AG04450 (cell line): ENCODE measurements around the gene CASR. TPM values are rescaled to one million over a fixed set of nuclear protein-coding genes. Genes with fewer than 3 reads are reported as not detected.

ENCODE experiments used
- CTCF ChIA-PET: fragments of 300-600, 350-600 bp; formaldehyde crosslinking; extraction: SDS; loops from one replicate; lab custom pipeline; 2022; ENCODE audit warnings: antibody characterized with exemption, inconsistent platforms; lab: Charles Lee
- POLR2A ChIA-PET: fragments of 350-600 bp; formaldehyde crosslinking; extraction: SDS; loops from one replicate; lab custom pipeline; 2021; ENCODE audit warnings: antibody characterized with exemption, inconsistent platforms; lab: Yijun Ruan, JAX
- DNase-seq: peaks from one replicate; pipeline ENCODE4 v3.0.0-alpha.2; 2011; ENCODE audit warnings: low read depth, low spot score
- H3K27ac ChIP-seq: one replicate; pipeline ENCODE4 v1.5.1; 2012; ENCODE audit warnings: low read depth, low read length, control low read depth
- H3K27me3 ChIP-seq: one replicate; pipeline ENCODE4 v1.6.0; 2012; ENCODE audit warnings: low read length; ENCODE audit not compliant: control insufficient read depth, insufficient read depth
- H3K4me3 ChIP-seq: 2 replicates; pipeline ENCODE4 v1.5.1; 2011; ENCODE audit warnings: mild to moderate bottlenecking, low read depth, low read length, control low read depth
- H3K9me3 ChIP-seq: 2 replicates; pipeline ENCODE4 v1.5.1; 2012; ENCODE audit warnings: low read length; ENCODE audit not compliant: control insufficient read depth, insufficient read depth
- polyA plus RNA-seq: library from polyadenylated mRNA; depleted of rRNA; stranded (reverse); fragments of >200 nt; gene quantifications from 2 replicates; pipeline ENCODE4 v1.2.3, GENCODE V29; 2011
- TF ChIP-seq, protein P1 (sequence below): IDR thresholded peaks from 2 replicates; pipeline ENCODE4 v1.5.1; 2011; ENCODE audit warnings: low read depth, low read length, control low read depth, inconsistent platforms

The CASR gene
- polyA plus RNA-seq, 1 experiment, result not detected

DNA sequence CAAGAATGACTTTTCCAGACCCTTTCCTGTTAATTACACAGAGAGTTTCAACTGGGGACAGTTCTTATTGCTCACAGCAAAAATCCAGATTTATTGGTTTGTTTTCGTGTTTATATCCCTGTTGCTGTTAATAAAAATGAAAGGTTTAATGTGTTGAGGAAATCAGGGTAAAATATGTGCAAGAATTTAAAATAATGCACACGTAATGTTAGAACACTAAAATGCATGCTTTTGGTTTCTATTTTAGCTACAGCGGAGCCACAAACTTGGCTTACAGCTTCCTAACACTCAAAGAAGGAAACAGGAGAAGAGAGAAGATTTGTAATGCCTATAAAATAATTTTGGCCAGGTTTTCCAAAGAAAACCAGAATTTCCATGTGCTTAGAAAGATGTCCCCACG lies 62.7 kb downstream of the CASR start:
- ChIA-PET POLR2A (no interaction called here), CTCF (interaction anchor here (0.7 to 0.8 kb wide), 2 partner anchors 12 to 145 kb away, joined by 3 read pairs; no protein-coding TSS in a partner anchor)
- Histone ChIP-seq H3K27me3 (no peaks in the 10 kb centered on the region), H3K9me3 (no peaks in the 10 kb centered on the region), H3K27ac (no peak overlapping the region), H3K4me3 (no peak overlapping the region)
- DNase-seq, result no peak
- TF ChIP-seq, protein P1, sequence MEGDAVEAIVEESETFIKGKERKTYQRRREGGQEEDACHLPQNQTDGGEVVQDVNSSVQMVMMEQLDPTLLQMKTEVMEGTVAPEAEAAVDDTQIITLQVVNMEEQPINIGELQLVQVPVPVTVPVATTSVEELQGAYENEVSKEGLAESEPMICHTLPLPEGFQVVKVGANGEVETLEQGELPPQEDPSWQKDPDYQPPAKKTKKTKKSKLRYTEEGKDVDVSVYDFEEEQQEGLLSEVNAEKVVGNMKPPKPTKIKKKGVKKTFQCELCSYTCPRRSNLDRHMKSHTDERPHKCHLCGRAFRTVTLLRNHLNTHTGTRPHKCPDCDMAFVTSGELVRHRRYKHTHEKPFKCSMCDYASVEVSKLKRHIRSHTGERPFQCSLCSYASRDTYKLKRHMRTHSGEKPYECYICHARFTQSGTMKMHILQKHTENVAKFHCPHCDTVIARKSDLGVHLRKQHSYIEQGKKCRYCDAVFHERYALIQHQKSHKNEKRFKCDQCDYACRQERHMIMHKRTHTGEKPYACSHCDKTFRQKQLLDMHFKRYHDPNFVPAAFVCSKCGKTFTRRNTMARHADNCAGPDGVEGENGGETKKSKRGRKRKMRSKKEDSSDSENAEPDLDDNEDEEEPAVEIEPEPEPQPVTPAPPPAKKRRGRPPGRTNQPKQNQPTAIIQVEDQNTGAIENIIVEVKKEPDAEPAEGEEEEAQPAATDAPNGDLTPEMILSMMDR, result no peak

DNA sequence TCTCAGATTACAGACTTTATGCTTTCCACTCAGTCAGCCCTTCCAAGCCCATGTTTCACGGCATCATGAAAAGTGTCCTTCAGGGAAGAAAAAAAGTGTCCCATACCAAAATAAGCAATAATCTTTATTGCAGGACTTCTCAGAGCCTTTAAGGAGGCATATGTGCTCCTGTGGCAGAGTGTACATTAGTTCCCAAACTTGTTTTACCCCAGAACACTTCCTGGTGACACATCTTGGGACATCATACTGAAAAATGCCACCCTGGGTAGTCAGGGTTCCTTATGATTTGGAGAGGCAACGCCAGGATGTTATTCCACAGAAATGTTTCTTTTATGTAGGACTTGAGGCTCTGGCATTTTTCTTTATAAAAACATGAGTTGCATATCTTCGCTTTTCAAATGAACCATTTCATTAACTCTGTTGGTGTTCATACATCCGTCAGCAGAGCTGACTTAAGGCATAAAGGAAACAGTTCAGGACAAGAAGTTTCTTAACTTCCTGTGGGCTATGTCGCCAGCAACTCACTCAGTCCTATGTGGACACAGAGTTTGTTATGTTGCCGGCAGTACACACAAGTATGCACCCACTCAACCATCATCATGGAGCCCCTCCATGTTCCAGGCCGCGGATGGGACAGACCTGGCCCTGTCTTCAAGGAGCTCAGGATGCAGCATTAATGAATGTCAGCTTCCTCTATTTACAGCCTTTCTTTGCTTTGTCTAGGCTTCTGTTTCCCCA lies 63.8 kb downstream of the CASR start:
- CTCF ChIA-PET, result interaction anchor here (0.8 to 1.4 kb wide), 2 partner anchors 11 kb away, joined by 3 read pairs; no protein-coding TSS in a partner anchor
- Histone ChIP-seq H3K27ac (no peak overlapping the region), H3K27me3 (no peaks in the 10 kb centered on the region), H3K9me3 (no peaks in the 10 kb centered on the region), H3K4me3 (no peak overlapping the region)
- POLR2A ChIA-PET, result no interaction called here
- TF ChIP-seq, protein P1, result no peak
- DNase-seq, result no peak

DNA sequence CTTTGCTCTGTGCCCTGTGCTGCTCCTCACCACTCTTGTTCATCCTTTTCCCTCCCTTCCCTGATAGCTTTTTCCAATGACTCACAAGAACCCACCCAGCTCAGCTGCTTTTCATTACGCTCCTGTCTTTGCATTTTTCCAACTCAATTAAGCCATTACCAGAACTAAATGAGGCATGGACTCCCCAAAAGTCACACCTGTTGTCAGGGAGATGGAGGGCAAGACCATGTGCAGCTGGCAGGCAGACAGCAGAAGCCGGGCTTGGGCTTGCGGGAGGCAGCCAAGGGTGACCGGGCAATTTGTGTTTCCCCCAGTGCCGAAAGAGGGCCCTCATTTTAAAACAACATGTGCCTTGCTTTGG lies 64.3 kb downstream of the CASR start:
- ChIA-PET CTCF (interaction anchor here (1.4 kb wide), 1 partner anchor 11 kb away, joined by 3 read pairs; no protein-coding TSS in a partner anchor), POLR2A (no interaction called here)
- Histone ChIP-seq H3K4me3 (no peak overlapping the region), H3K27me3 (no peaks in the 10 kb centered on the region), H3K27ac (no peak overlapping the region), H3K9me3 (no peaks in the 10 kb centered on the region)
- no peak for DNase-seq
- TF ChIP-seq, protein P1, result no peak

DNA sequence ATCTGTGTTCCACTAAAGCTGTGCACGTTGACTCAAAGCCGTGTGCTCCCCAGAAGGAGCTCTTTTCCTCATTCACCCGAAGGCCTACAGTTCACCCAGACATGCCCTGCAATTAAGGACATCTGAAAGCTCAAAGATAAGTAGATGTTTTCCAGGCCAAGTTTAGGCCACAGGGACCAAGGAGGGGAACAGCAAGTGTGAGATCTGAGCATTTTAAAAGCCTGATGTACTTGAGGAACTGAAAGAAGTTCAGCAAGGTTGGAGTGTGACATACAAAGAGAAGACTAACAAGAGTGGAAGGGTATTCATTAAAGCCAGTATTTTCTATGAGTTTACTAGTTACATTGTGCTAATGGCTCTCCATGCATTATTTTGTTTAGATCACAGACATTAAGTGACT lies 68.0 kb downstream of the CASR start:
- Histone ChIP-seq H3K9me3 (no peaks in the 10 kb centered on the region), H3K27me3 (no peaks in the 10 kb centered on the region), H3K4me3 (no peak overlapping the region), H3K27ac (no peak overlapping the region)
- ChIA-PET CTCF (interaction anchor here (1.0 to 2.6 kb wide), 2 partner anchors 126 to 150 kb away, joined by 3 to 10 read pairs; no protein-coding TSS in a partner anchor), POLR2A (no interaction called here)
- TF ChIP-seq, protein P1, result no peak
- no peak for DNase-seq

DNA sequence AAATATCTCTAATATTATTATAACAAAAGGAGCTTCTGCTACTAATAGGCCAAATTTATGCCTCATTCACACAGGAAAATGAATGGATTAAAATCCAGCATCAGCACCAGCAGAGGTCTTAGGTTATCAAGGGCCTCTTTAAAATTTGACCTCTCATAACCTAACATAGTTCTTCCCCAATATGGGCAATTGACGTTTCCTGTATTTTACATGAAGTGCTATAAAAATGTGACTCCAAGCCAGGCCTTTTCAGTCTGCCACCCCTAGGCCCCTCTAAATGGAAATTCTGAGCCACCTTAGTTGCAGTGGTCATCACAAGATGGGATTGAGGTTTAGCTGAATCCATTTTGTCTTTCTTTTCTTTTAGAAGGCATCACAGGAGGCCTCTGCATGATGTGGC lies 70.1 kb downstream of the CASR start:
- Histone ChIP-seq H3K27me3 (no peaks in the 10 kb centered on the region), H3K9me3 (no peaks in the 10 kb centered on the region), H3K27ac (no peak overlapping the region), H3K4me3 (no peak overlapping the region)
- ChIA-PET POLR2A (no interaction called here), CTCF (interaction anchor here (1.2 kb wide), 1 partner anchor 152 kb away, joined by 5 read pairs; no protein-coding TSS in a partner anchor)
- no peak for DNase-seq
- TF ChIP-seq, protein P1, result no peak
